ENCODE measurements around the gene SEMA4A. TPM values are rescaled to one million over a fixed set of nuclear protein-coding genes. Genes with fewer than 3 reads are reported as not detected.

Gene SEMA4A
- total and polyA plus RNA-seq, 4 donors, result 1.1 to 3.5 (median 1.7) TPM

- Histone ChIP-seq H3K36me3 (ENCODE audit: control insufficient read depth in 4 of 4, insufficient read depth in 3 of 4, low read depth in 1 of 4, low read length in 3 of 4) (no peaks in the 10 kb centered on the region), H3K27me3 (ENCODE audit: control insufficient read depth in 4 of 4, insufficient read depth in 4 of 4, low read length in 3 of 4) (no peaks in the 10 kb centered on the region), H3K4me1 (ENCODE audit: control insufficient read depth in 4 of 4, insufficient read depth in 4 of 4, low read length in 3 of 4) (peaks cover 13 to 42% (median 37%) of the 10 kb centered on the region in 4 donors), H3K4me3 (ENCODE audit: low read depth in 1 of 3, low read length in 3 of 3) (peak within 1 kb of the TSS; percentile 69 to 98 (median 97)), H3K9me3 (ENCODE audit: control insufficient read depth in 4 of 4, low read length in 3 of 4) (peaks cover 0 to 4% (median under 1%) of the 10 kb centered on the region in 4 donors), H3K9ac (ENCODE audit: low read depth in 1 of 2, low read length in 2 of 2) (peak within 1 kb of the TSS; percentile 68 to 89), H3K27ac (ENCODE audit: low read depth in 1 of 2, low read length in 2 of 2) (peak within 1 kb of the TSS; percentile 82 to 83)
- WGBS, result 8% methylated on average over 59 of the region's 59 CpGs
- peak; percentile 75 for TF ChIP-seq NR2F2 (IDR thresholded peaks at IDR 0.05)
- no peak for TF ChIP-seq FOXA1 (IDR thresholded peaks at IDR 0.05)
- peak; percentile 94 for TF ChIP-seq SP1 (IDR thresholded peaks at IDR 0.05)
- TF ChIP-seq, protein P1, sequence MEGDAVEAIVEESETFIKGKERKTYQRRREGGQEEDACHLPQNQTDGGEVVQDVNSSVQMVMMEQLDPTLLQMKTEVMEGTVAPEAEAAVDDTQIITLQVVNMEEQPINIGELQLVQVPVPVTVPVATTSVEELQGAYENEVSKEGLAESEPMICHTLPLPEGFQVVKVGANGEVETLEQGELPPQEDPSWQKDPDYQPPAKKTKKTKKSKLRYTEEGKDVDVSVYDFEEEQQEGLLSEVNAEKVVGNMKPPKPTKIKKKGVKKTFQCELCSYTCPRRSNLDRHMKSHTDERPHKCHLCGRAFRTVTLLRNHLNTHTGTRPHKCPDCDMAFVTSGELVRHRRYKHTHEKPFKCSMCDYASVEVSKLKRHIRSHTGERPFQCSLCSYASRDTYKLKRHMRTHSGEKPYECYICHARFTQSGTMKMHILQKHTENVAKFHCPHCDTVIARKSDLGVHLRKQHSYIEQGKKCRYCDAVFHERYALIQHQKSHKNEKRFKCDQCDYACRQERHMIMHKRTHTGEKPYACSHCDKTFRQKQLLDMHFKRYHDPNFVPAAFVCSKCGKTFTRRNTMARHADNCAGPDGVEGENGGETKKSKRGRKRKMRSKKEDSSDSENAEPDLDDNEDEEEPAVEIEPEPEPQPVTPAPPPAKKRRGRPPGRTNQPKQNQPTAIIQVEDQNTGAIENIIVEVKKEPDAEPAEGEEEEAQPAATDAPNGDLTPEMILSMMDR (IDR thresholded peaks at IDR 0.05; ENCODE audit: low read depth, low read length, missing input control), result peak; percentile 71
- TF ChIP-seq GABPA (IDR thresholded peaks at IDR 0.05 in 1 of 2, conservative IDR thresholded peaks at IDR 0.05 in 1 of 2), result peak; percentile 95 to 99
- peak; percentile 40 to 74 for TF ChIP-seq HNF4A (conservative IDR thresholded peaks at IDR 0.05)
- TF ChIP-seq RXRA (IDR thresholded peaks at IDR 0.05), result peak; percentile 19 to 82
- TF ChIP-seq FOXA2 (IDR thresholded peaks at IDR 0.05), result no peak
- TF ChIP-seq MAX (IDR thresholded peaks at IDR 0.05), result peak; percentile 76
- TF ChIP-seq RAD21 (IDR thresholded peaks at IDR 0.05), result peak in 1 of 2 donors; percentile 62
- TF ChIP-seq, protein P2, sequence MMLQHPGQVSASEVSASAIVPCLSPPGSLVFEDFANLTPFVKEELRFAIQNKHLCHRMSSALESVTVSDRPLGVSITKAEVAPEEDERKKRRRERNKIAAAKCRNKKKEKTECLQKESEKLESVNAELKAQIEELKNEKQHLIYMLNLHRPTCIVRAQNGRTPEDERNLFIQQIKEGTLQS (IDR thresholded peaks at IDR 0.05), result peak; percentile 71
- peak; percentile 71 for TF ChIP-seq TAF1 (conservative IDR thresholded peaks at IDR 0.05)
- peak; percentile 61 to 92 for TF ChIP-seq JUND (IDR thresholded peaks at IDR 0.05)
- peak; percentile 28 for TF ChIP-seq HNF4G (IDR thresholded peaks at IDR 0.05)
- TF ChIP-seq EGR1 (IDR thresholded peaks at IDR 0.05; ENCODE audit: low read depth in 2 of 2), result peak; percentile 87 to 90
- peak; percentile 52 for TF ChIP-seq REST (IDR thresholded peaks at IDR 0.05)
- TF ChIP-seq YY1 (IDR thresholded peaks at IDR 0.05), result peak; percentile 100
- TF ChIP-seq ZBTB33 (IDR thresholded peaks at IDR 0.05), result peak; percentile 71
- peak; percentile 97 for DNase-seq (ENCODE audit: low spot score)
Measured at GRCh38 chr1:156193488-156194299, 40.3 kb downstream of the SEMA4A start, which contains the start of gene SLC25A44. SLC25A44 (plus strand) TSS chr1:156194104; CDS start chr1:156199848, 5,744 bp downstream.
